Kidney epithelial cell (primary cell): ENCODE measurements around the gene KRTAP23-1. TPM values are rescaled to one million over a fixed set of nuclear protein-coding genes. Genes with fewer than 3 reads are reported as not detected.

Experiments
- DNase-seq: peaks from one replicate; pipeline ENCODE4 v3.0.0-alpha.2; 2010; ENCODE audit warnings: low read depth
- H3K27me3 ChIP-seq: 2 replicates; pipeline ENCODE4 v1.6.0; 2011; ENCODE audit warnings: low read length; ENCODE audit not compliant: control insufficient read depth, insufficient read depth
- H3K36me3 ChIP-seq: 2 replicates; pipeline ENCODE4 v1.5.1; 2011; ENCODE audit warnings: low read length; ENCODE audit not compliant: control insufficient read depth, insufficient read depth
- H3K4me3 ChIP-seq: 2 replicates; pipeline ENCODE4 v1.5.1; 2011; ENCODE audit warnings: low read depth, mild to moderate bottlenecking, control low read depth, low read length
- CTCF ChIP-seq: IDR thresholded peaks from 2 replicates; pipeline ENCODE4 v1.5.1; 2011; ENCODE audit warnings: mild to moderate bottlenecking, moderate library complexity, low read length, control low read depth, inconsistent platforms; ENCODE audit not compliant: insufficient read depth, poor library complexity, severe bottlenecking
- total RNA-seq: library from RNA; depleted of rRNA; stranded (reverse); fragments of >200 nt; gene quantifications from 2 replicates; pipeline ENCODE4 v1.2.3, GENCODE V29; 2015

Gene KRTAP23-1
- total RNA-seq, 1 donor from 2014 or later: not detected

- H3K4me3 ChIP-seq: no peak overlapping the region
- no peak for DNase-seq
- H3K36me3 ChIP-seq: no peaks in the 10 kb centered on the region
- no peaks in the 10 kb centered on the region for H3K27me3 ChIP-seq
- no peak for TF ChIP-seq CTCF
Observed at GRCh38 chr21:30306884-30307283, 41.5 kb downstream of the KRTAP23-1 start.

DNA sequence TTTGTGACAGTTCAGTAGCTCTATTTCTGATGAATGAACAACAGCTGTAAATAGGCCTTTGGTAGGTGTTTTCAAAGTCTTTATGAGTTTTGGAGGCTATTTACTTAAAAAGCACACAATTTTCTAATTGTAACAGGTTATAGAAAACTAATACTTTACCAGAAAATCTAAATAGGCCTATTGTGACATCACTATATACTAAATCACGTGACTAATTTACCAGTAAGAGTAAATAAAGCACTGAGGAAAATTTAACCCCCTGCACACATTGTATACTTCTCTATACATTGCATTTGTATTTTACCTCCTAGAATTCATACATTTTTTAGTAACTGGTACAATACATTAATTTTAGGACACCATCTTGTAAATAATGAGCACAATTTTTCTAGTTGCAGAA lies 43.3 kb downstream of the KRTAP23-1 start:
- no peak for DNase-seq
- no peaks in the 10 kb centered on the region for H3K27me3 ChIP-seq
- no peak for TF ChIP-seq CTCF
- no peak overlapping the region for H3K4me3 ChIP-seq
- H3K36me3 ChIP-seq: no peaks in the 10 kb centered on the region

Other genes starting within 250 kb of the KRTAP23-1 start
- gene CLDN17, start 181.8 kb downstream of the KRTAP23-1 start, total RNA-seq: not detected in 2 replicates
- gene CLDN8, start 132.5 kb downstream of the KRTAP23-1 start, total RNA-seq: not detected in 2 replicates
- not detected in 2 replicates for gene KRTAP24-1, start 65.7 kb downstream of the KRTAP23-1 start, total RNA-seq
- gene KRTAP25-1, start 59.1 kb downstream of the KRTAP23-1 start, total RNA-seq: not detected in 2 replicates
- gene KRTAP26-1, start 28.3 kb downstream of the KRTAP23-1 start, total RNA-seq: not detected in 2 replicates
- gene KRTAP27-1, start 10.9 kb downstream of the KRTAP23-1 start, total RNA-seq: not detected in 2 replicates
- gene KRTAP13-2, start 23.7 kb upstream of the KRTAP23-1 start, total RNA-seq: not detected in 2 replicates
- gene KRTAP13-1, start 47.4 kb upstream of the KRTAP23-1 start, total RNA-seq: not detected in 2 replicates
- not detected in 2 replicates for gene KRTAP13-3, start 77.3 kb upstream of the KRTAP23-1 start, total RNA-seq
- gene KRTAP13-4, start 81.6 kb upstream of the KRTAP23-1 start, total RNA-seq: not detected in 2 replicates
- gene KRTAP15-1, start 91.7 kb upstream of the KRTAP23-1 start, total RNA-seq: not detected in 2 replicates
- not detected in 2 replicates for gene KRTAP19-1, start 131.8 kb upstream of the KRTAP23-1 start, total RNA-seq
- not detected in 2 replicates for gene KRTAP19-2, start 138.8 kb upstream of the KRTAP23-1 start, total RNA-seq
- gene KRTAP19-3, start 143.4 kb upstream of the KRTAP23-1 start, total RNA-seq: not detected in 2 replicates
- gene KRTAP19-4, start 148.6 kb upstream of the KRTAP23-1 start, total RNA-seq: not detected in 2 replicates
- gene KRTAP19-5, start 153.5 kb upstream of the KRTAP23-1 start, total RNA-seq: not detected in 2 replicates
- not detected in 2 replicates for gene KRTAP19-6, start 193.3 kb upstream of the KRTAP23-1 start, total RNA-seq
- gene KRTAP19-7, start 212.7 kb upstream of the KRTAP23-1 start, total RNA-seq: not detected in 2 replicates
- gene KRTAP22-2, start 241.8 kb upstream of the KRTAP23-1 start, total RNA-seq: not detected in 2 replicates
- gene KRTAP6-3, start 243.8 kb upstream of the KRTAP23-1 start, total RNA-seq: not detected in 2 replicates